Astrocyte (in vitro differentiated cells and primary cell): Measurements from ENCODE around the gene SLC24A4.

Experiments
- CTCF ChIP-seq: IDR thresholded peaks from 2 replicates; pipeline ENCODE4 v1.5.1; 2011; ENCODE audit warnings: low read depth, mild to moderate bottlenecking, inconsistent platforms, low read length, moderate library complexity; ENCODE audit not compliant: insufficient read depth
- EZH2 ChIP-seq: IDR thresholded peaks from 2 replicates; pipeline ENCODE4 v1.6.1; 2012; ENCODE audit warnings: mild to moderate bottlenecking, low read length, inconsistent platforms; ENCODE audit not compliant: insufficient read depth

- no peak for TF ChIP-seq CTCF
- TF ChIP-seq EZH2, result no peak
These were observed 16.5 kb downstream of the SLC24A4 start for GRCh38 chr14:92339426-92339825.
